GM12878 (cell line): ENCODE measurements around the gene WDR76. TPM values are rescaled to one million over a fixed set of nuclear protein-coding genes. Genes with fewer than 3 reads are reported as not detected.

Source experiments
- ATAC-seq: fragments of 200-7000 bp; cut with Tn5 transposase; 3 replicates; pipeline ENCODE4 v1.9.1; 2020; ENCODE audit warnings: mild to moderate bottlenecking, moderate library complexity
- BruUV-seq: library from RNA; stranded (reverse); fragments of 400-500 nt; replicated peaks from 2 replicates; lab custom pipeline; 2021; lab: Mats Ljungman, UMichigan
- CTCF ChIA-PET: fragments of 300-600 bp; sonication (Branson Sonifier 250); formaldehyde crosslinking; extraction: SDS; loops from one replicate; lab custom pipeline; 2021; ENCODE audit warnings: inconsistent platforms; lab: Yijun Ruan, JAX
- POLR2A ChIA-PET: fragments of 350-600 bp; formaldehyde crosslinking; extraction: SDS; loops from one replicate; lab custom pipeline; 2021; ENCODE audit warnings: inconsistent platforms; lab: Charles Lee
- RAD21 ChIA-PET: fragments of 300-600 bp; sonication (Branson Sonifier 250); formaldehyde crosslinking; loops from one replicate; lab custom pipeline; 2023; ENCODE audit warnings: antibody characterized with exemption; ENCODE audit not compliant: unreplicated experiment; lab: Charles Lee
- SMC1A ChIA-PET: fragments of 300-600 bp; sonication (Branson Sonifier 250); formaldehyde crosslinking; loops from one replicate; lab custom pipeline; 2023; ENCODE audit not compliant: unreplicated experiment, uncharacterized antibody; lab: Charles Lee
- DNase-seq: peaks from one replicate; pipeline ENCODE4 v3.0.0-alpha.2; 2011; ENCODE audit warnings: low read depth, low spot score
- FAIRE-seq: peaks from 3 replicates; lab custom pipeline; 2011; peaks lifted over from hg19 to GRCh38; lab: Jason Lieb, UNC
- H2AFZ ChIP-seq: 2 replicates; pipeline ENCODE4 v1.6.0; 2011; ENCODE audit warnings: low read depth, low read length, control low read depth; ENCODE audit not compliant: control insufficient read depth
- H3K27ac ChIP-seq: 2 replicates; pipeline ENCODE4 v1.5.1; 2011; ENCODE audit warnings: control low read depth; ENCODE audit not compliant: control insufficient read depth, insufficient read depth
- H3K27me3 ChIP-seq, 2 experiments: replicated peaks in 1 of 2; 2 replicates each; pipeline versions ENCODE4 v1.6.0 to v1.6.1; 2011; ENCODE audit warnings: low read length in 1 of 2; ENCODE audit not compliant: control insufficient read depth in 2 of 2, insufficient read depth in 2 of 2
- H3K36me3 ChIP-seq, 2 experiments: 2 replicates each; pipeline ENCODE4 v1.5.1; 2011; ENCODE audit warnings: low read length in 1 of 2; ENCODE audit not compliant: control insufficient read depth in 2 of 2, insufficient read depth in 2 of 2
- H3K4me1 ChIP-seq: 2 replicates; pipeline ENCODE4 v1.6.1; 2011; ENCODE audit warnings: mild to moderate bottlenecking, low read length, moderate library complexity, mixed read lengths; ENCODE audit not compliant: control insufficient read depth, insufficient read depth
- H3K4me2 ChIP-seq: 2 replicates; pipeline ENCODE4 v1.6.0; 2011; ENCODE audit warnings: control low read depth; ENCODE audit not compliant: control insufficient read depth, insufficient read depth
- H3K4me3 ChIP-seq: fragments of 200-600 bp; sonication (generic); 2 replicates; pipeline ENCODE4 v1.5.1; 2016
- H3K79me2 ChIP-seq: 2 replicates; pipeline ENCODE4 v1.6.0; 2011; ENCODE audit warnings: low read length; ENCODE audit not compliant: control insufficient read depth, insufficient read depth
- H3K9ac ChIP-seq: 2 replicates; pipeline ENCODE4 v1.8.0; 2011; ENCODE audit warnings: low read length, control low read depth, mixed read lengths; ENCODE audit not compliant: control insufficient read depth, insufficient read depth
- H3K9me3 ChIP-seq: replicated peaks from 3 replicates; pipeline ENCODE4 v1.5.1; 2011; ENCODE audit warnings: mild to moderate bottlenecking, low read length; ENCODE audit not compliant: control insufficient read depth, insufficient read depth
- H4K20me1 ChIP-seq: 2 replicates; pipeline ENCODE4 v1.6.0; 2011; ENCODE audit not compliant: control insufficient read depth, insufficient read depth
- ATF7 ChIP-seq: fragments of 450-650 bp; IDR thresholded peaks from 2 replicates; pipeline ENCODE4 v1.6.1; 2016; ENCODE audit warnings: low read depth, mild to moderate bottlenecking
- BMI1 ChIP-seq: fragments of 450-650 bp; IDR thresholded peaks from 2 replicates; pipeline ENCODE4 v1.6.1; 2016; ENCODE audit warnings: mild to moderate bottlenecking, moderate library complexity, borderline replicate concordance
- CBFB ChIP-seq: IDR thresholded peaks from 2 replicates; pipeline ENCODE4 v1.6.1; 2016; ENCODE audit warnings: antibody characterized with exemption, low read depth
- LARP7 ChIP-seq: fragments of 450-650 bp; IDR thresholded peaks from 2 replicates; pipeline ENCODE4 v1.6.1; 2017; ENCODE audit warnings: mild to moderate bottlenecking
- MTA2 ChIP-seq: fragments of 450-650 bp; IDR thresholded peaks from 2 replicates; pipeline ENCODE4 v1.6.1; 2016; ENCODE audit warnings: low read depth, mild to moderate bottlenecking, moderate library complexity
- MXI1 ChIP-seq: fragments of 150-350 bp; IDR thresholded peaks from 2 replicates; pipeline ENCODE4 v1.6.1; 2011; ENCODE audit warnings: low read depth, mild to moderate bottlenecking, inconsistent platforms, low read length, improper control_type of control experiment
- MYC ChIP-seq: IDR thresholded peaks from 2 replicates; pipeline ENCODE4 v1.6.1; 2011; ENCODE audit warnings: mild to moderate bottlenecking, low read length, moderate library complexity, inconsistent platforms; ENCODE audit not compliant: insufficient read depth, insufficient replicate concordance, insufficient read length, severe bottlenecking
- NFYA ChIP-seq: IDR thresholded peaks from 2 replicates; pipeline ENCODE4 v1.6.1; 2011; ENCODE audit warnings: low read depth, mild to moderate bottlenecking, low read length, improper control_type of control experiment, borderline replicate concordance
- POLR2A ChIP-seq: IDR thresholded peaks from 2 replicates; pipeline ENCODE4 v1.6.1; 2011; ENCODE audit warnings: low read depth, mild to moderate bottlenecking, low read length
- RB1 ChIP-seq: fragments of 450-650 bp; formaldehyde crosslinking; IDR thresholded peaks from 2 replicates; pipeline ENCODE4 v1.6.1; 2017; ENCODE audit warnings: mild to moderate bottlenecking, borderline replicate concordance
- RUNX3 ChIP-seq: IDR thresholded peaks from 2 replicates; pipeline ENCODE4 v1.6.1; 2012; ENCODE audit warnings: low read length, inconsistent platforms
- SIX5 ChIP-seq: IDR thresholded peaks from 2 replicates; pipeline ENCODE4 v1.6.1; 2011; ENCODE audit warnings: mild to moderate bottlenecking, low read depth, low read length, moderate library complexity; ENCODE audit not compliant: severe bottlenecking
- SMAD1 ChIP-seq: fragments of 450-650 bp; IDR thresholded peaks from 2 replicates; pipeline ENCODE4 v1.6.1; 2018; ENCODE audit warnings: mild to moderate bottlenecking, low read depth; ENCODE audit not compliant: partially characterized antibody
- SMAD5 ChIP-seq: IDR thresholded peaks from 2 replicates; pipeline ENCODE4 v1.6.1; 2016; ENCODE audit warnings: antibody characterized with exemption, low read depth
- STAT1 ChIP-seq: fragments of 450-650 bp; conservative IDR thresholded peaks from 2 replicates; pipeline ENCODE4 v1.6.1; 2014; ENCODE audit warnings: antibody characterized with exemption, mild to moderate bottlenecking
- TAF1 ChIP-seq: IDR thresholded peaks from 2 replicates; pipeline ENCODE4 v1.6.1; 2011; ENCODE audit warnings: mild to moderate bottlenecking, low read depth, low read length, borderline replicate concordance
- TBL1XR1 ChIP-seq: IDR thresholded peaks from 2 replicates; pipeline ENCODE4 v1.6.1; 2012; ENCODE audit warnings: low read depth, low read length, improper control_type of control experiment
- ZNF622 ChIP-seq: fragments of 450-650 bp; IDR thresholded peaks from 2 replicates; pipeline ENCODE4 v1.6.1; 2017; ENCODE audit warnings: mild to moderate bottlenecking, inconsistent platforms
- WGBS: methylation state at CpG from one replicate; pipeline ENCODE4 v1.1.6; 2016; ENCODE audit warnings: low lambda C conversion rate; ENCODE audit not compliant: insufficient replicate concordance, insufficient coverage; ENCODE audit errors: missing lambda C conversion rate; 5-methylcytosine and 5-hydroxymethylcytosine counted together
- in situ Hi-C: fragments of 300-500 bp; cut with MboI; formaldehyde crosslinking; loops from 9 replicates; pipeline ENCODE4 v1.14.3; 2018; ENCODE audit warnings: mixed read lengths
- intact Hi-C: fragments of 100-400 bp; cut with micrococcal nuclease; formaldehyde crosslinking; loops from one replicate; pipeline ENCODE4 v1.14.2; 2022; ENCODE audit not compliant: unreplicated experiment
- polyA plus RNA-seq, 11 experiments: library from polyadenylated mRNA; depleted of rRNA in 4 of 11; unstranded in 6 of 11; stranded (reverse) in 5 of 11; fragments of >200 nt; fragmentation: Nextera tagmentation in 4 of 11; fragmentation: Illumina TruSeq in 1 of 11; extraction: Ambion mirVana in 4 of 11; extraction: Trizol in 1 of 11; gene quantifications; 1 replicate in 1 of 11; 2 replicates in 10 of 11; pipeline versions ENCODE4 v1.2.1 to v1.2.3, GENCODE V29; 2011 to 2016; ENCODE audit warnings: inconsistent platforms in 2 of 11, missing spikeins in 2 of 11, low read depth in 1 of 11
- total RNA-seq, 4 experiments: library from RNA; depleted of rRNA in 3 of 4; stranded (reverse); fragments of >200 nt in 3 of 4; fragmentation: Illumina TruSeq in 1 of 4; extraction: Trizol in 1 of 4; gene quantifications; 2 replicates each; pipeline versions ENCODE4 v1.2.1 to v1.2.3, GENCODE V29; 2013 to 2021
- TF ChIP-seq, protein P1 (sequence below): IDR thresholded peaks from 2 replicates; pipeline ENCODE4 v1.6.1; 2011; ENCODE audit warnings: borderline replicate concordance, low read depth, mild to moderate bottlenecking, moderate library complexity, mixed read lengths, low read length; ENCODE audit not compliant: insufficient read depth; ENCODE audit errors: extremely low read length
- TF ChIP-seq, protein P2 (sequence below): fragments of 150-350 bp; IDR thresholded peaks from 2 replicates; pipeline ENCODE4 v1.6.1; 2014; ENCODE audit warnings: mild to moderate bottlenecking, low read depth, low read length

WDR76 gene
- total and polyA plus RNA-seq, 10 of the 15 experiments (the other 5 are each of a cell fraction or from before 2014, with no cell fraction given) = 8.0 to 59.7 (median 34.5) TPM

DNA sequence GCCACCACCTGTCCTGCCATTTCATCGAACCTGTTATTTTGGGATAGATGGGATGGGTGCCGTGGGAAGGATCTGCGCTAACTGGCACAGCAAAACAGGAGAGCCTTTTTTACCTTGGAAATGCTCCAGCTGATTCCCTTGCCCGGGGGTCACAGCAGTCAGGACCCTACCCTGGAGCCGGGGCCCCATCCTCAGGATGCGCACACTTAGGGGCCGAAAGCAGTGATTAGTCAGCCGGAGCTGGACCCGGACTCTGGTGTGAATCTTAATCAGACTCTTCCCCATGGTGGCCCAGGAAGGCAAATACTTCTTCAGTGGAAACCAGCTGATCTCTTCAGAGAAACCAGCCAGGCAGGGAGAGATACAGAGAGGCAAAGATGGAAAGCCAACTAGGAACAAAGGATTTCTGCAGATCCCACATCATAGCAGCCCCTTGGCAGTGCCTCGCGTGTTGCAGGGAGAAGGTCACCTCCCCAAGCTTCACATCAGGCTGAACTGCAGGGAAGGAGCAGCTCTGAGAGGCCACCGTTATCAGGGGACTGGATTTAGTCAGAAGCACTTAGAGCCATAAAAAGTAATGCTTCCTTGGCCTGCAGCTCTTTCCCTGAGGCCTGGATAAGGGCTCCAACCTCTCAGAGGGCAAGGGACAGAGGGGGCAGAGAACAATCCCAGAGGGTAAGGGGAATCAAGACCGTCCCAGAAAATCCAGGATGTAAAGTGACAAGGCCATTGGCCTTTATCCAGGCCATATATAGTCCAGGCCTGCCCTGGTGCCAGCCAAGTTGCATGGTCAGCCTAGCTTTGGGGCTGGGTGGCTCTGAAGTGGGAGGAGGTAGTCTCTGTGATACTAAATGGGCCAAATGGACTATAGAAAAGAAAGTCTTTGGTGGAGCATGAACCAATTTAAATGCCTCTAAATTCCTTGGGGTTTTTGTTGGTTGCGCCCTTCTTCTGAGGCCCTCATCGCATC, 52.9 kb downstream of the WDR76 start:
- WGBS = 89% methylated on average over 15 of the region's 15 CpGs
- peaks cover 4 to 9% of the 10 kb centered on the region in 2 experiments; a peak in 3 of 4 replicates for H3K36me3 ChIP-seq
- ChIA-PET SMC1A (no interaction called here), POLR2A (no interaction called here), CTCF (interaction anchor here (0.6 to 1.0 kb wide), 4 partner anchors 9 to 422 kb away, joined by 3 read pairs; no protein-coding TSS in a partner anchor), RAD21 (no interaction called here)
- DNase-seq = no peak
- no peaks in the 10 kb centered on the region for H4K20me1 ChIP-seq
- H3K4me3 ChIP-seq = no peak overlapping the region
- H3K27ac ChIP-seq = no peak overlapping the region
- H3K4me1 ChIP-seq = no peaks in the 10 kb centered on the region
- intact Hi-C loops = no loop called here
- FAIRE-seq = no peak
- BruUV-seq = no TSS peak
- no peak overlapping the region for H2AFZ ChIP-seq
- H3K9ac ChIP-seq = no peak overlapping the region
- in situ Hi-C loops = no loop called here
- no peak overlapping the region for H3K4me2 ChIP-seq
- H3K79me2 ChIP-seq = no peaks in the 10 kb centered on the region
- ATAC-seq = no peak
- H3K27me3 ChIP-seq = no peaks in the 10 kb centered on the region
- no peak for TF ChIP-seq ZNF622
- no peak for TF ChIP-seq SIX5
- TF ChIP-seq TBL1XR1 = no peak
- TF ChIP-seq LARP7 = no peak
- TF ChIP-seq STAT1 = no peak
- no peak for TF ChIP-seq SMAD1
- TF ChIP-seq SMAD5 = no peak
- TF ChIP-seq RUNX3 = no peak
- TF ChIP-seq RB1 = no peak
- no peak for TF ChIP-seq MXI1
- TF ChIP-seq CBFB = no peak
- no peak for TF ChIP-seq TAF1
- TF ChIP-seq, protein P1, sequence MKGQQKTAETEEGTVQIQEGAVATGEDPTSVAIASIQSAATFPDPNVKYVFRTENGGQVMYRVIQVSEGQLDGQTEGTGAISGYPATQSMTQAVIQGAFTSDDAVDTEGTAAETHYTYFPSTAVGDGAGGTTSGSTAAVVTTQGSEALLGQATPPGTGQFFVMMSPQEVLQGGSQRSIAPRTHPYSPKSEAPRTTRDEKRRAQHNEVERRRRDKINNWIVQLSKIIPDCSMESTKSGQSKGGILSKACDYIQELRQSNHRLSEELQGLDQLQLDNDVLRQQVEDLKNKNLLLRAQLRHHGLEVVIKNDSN = no peak
- TF ChIP-seq ATF7 = no peak
- no peak for TF ChIP-seq MTA2
- no peak for TF ChIP-seq POLR2A
- TF ChIP-seq, protein P2, sequence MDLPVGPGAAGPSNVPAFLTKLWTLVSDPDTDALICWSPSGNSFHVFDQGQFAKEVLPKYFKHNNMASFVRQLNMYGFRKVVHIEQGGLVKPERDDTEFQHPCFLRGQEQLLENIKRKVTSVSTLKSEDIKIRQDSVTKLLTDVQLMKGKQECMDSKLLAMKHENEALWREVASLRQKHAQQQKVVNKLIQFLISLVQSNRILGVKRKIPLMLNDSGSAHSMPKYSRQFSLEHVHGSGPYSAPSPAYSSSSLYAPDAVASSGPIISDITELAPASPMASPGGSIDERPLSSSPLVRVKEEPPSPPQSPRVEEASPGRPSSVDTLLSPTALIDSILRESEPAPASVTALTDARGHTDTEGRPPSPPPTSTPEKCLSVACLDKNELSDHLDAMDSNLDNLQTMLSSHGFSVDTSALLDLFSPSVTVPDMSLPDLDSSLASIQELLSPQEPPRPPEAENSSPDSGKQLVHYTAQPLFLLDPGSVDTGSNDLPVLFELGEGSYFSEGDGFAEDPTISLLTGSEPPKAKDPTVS = no peak
- no peak for TF ChIP-seq NFYA
- TF ChIP-seq BMI1 = no peak
- TF ChIP-seq MYC = no peak
- no peaks in the 10 kb centered on the region for H3K9me3 ChIP-seq
